Measurements from ENCODE around the gene MAX.
"Not testable (repeated sequence)": the region's sequence is repeated elsewhere in the genome, so short reads cannot be mapped to it uniquely, and the experiment has no call there.

MAX gene

DNA sequence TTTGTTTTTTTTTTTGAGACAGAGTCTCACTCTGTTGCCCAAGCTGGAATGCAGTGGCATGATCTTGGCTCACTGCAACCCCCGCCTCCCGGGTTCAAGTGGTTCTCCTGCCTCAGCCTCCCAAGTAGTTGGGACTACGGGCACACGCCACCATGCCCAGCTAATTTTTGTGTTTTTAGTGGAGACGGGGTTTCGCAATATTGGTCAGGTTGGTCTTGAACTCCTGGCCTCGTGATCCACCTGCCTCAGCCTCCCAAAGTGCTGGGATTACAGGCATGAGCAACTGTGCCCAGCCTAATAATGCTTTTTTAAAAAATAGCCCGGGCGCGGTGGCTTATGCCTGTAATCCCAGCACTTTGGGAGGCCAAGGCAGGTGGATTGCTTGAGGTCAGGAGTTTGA lies 71.0 kb downstream of the MAX start:
- not testable (repeated sequence) for DNase-seq

DNA sequence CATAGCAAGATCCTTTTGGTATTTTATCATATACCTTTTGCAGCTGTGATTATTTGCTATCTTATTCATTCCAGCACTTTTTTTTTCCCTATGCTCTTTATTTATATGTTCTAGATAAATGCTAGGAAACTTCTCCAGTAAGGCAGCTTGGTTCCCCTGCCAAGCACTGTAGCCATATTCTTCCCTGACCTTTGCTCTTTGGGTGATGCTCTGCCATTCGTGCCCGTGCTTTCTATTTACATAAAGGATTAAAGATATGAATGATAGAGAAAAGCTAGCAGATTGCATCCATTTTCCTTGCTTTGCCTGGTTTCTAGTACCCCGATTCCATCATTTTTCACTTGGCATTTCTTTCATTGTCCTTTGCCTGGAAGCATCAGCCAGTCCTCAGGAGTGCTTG lies 73.4 kb downstream of the MAX start:
- DNase-seq = no peak

DNA sequence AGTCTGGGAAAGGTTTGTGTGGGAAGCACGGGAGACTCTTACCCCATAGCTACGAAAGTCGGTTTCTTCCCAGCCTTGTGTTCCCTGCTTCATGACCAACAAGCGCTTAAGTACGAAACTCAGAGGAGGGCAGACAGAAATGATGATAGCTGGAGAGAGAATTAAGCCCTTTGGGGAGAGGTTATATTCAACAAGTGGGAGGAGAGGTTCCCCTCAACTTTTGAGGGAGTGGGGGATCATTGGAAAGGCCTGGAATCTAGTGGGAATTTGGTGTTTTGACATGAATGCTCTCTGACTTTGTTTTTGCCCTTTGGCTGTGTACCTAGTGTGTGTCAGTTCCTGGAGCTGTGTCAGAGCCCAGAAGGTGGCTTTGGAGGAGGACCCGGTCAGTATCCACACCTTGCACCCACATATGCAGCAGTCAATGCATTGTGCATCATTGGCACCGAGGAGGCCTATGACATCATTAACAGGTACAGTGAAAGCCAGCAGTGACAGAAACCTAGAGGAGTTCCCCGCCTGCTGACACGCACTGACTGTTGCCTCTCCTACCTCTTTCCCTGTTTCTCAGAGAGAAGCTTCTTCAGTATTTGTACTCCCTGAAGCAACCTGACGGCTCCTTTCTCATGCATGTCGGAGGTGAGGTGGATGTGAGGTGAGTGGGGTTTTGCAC lies 75.1 kb downstream of the MAX start:
- DNase-seq = no peak

DNA sequence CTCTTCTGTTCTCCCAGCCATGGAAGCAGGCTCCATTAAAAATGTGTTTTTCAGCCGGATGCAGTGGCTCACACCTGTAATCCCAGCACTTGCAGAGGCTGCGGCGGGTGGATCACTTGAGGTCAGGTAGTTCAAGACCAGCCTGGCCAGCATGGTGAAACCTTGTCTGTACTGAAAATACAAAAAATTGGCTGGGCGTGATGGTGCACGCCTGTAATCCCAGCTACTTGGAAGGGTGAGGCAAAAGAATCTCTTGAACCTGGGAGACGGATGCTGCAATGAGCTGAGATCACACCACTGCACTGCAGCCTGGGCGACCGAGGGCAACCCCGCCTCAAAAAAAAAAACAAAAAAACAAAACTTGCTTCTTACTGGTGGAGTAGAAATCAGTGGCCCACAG lies 75.8 kb downstream of the MAX start:
- DNase-seq = no peak

DNA sequence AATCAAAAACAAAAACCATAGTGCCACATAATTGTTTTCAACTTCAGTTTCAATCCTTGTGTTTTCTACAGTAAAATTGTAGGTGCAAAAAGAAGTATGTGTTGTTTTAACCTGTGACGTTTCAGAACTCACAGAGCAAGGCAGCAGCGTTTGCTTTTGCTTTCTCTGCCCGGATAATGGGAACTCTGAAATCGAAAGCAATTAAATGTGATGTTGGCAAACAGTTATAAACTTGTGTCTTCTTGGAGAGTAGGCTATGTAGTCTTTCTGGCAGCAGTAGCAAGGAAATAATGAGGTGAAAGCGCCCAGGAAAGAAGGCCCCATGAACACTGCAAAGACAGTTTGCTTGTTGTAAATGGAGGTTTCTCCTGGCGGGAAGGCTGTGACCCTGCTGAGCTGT lies 76.5 kb downstream of the MAX start:
- no peak for DNase-seq
